HG03196 (cell line): Measurements from ENCODE around the gene NRG3.
"Not testable (repeated sequence)": the region's sequence is repeated elsewhere in the genome, so short reads cannot be mapped to it uniquely, and the experiment has no call there.

Experiments used
- ATAC-seq: cut with Tn5 transposase; IDR thresholded peaks from one replicate; pipeline ENCODE4 v1.9.1; 2021; ENCODE audit not compliant: unreplicated experiment

The NRG3 gene

GRCh38 chr10:81957976-81958375 is 83.0 kb downstream of the NRG3 start:
- ATAC-seq, result no peak

GRCh38 chr10:81959016-81959415 is 84.0 kb downstream of the NRG3 start:
- ATAC-seq, result no peak

- ATAC-seq, result no peak
Measured at GRCh38 chr10:81961451-81962184, 86.6 kb downstream of the NRG3 start.

GRCh38 chr10:81963606-81964005 is 88.6 kb downstream of the NRG3 start:
- no peak for ATAC-seq

- ATAC-seq, result no peak
Measured at GRCh38 chr10:81967716-81968115, 92.7 kb downstream of the NRG3 start.

GRCh38 chr10:81969136-81969535 is 94.1 kb downstream of the NRG3 start:
- ATAC-seq, result no peak

- ATAC-seq, result no peak
Measured at GRCh38 chr10:81978238-81978637, 103.2 kb downstream of the NRG3 start.

GRCh38 chr10:81981724-81982123 is 106.7 kb downstream of the NRG3 start:
- ATAC-seq, result no peak

GRCh38 chr10:81984428-81984827 is 109.4 kb downstream of the NRG3 start:
- ATAC-seq, result no peak

- no peak for ATAC-seq
Measured at GRCh38 chr10:81995254-81995653, 120.3 kb downstream of the NRG3 start.

GRCh38 chr10:81996927-81997326 is 121.9 kb downstream of the NRG3 start:
- no peak for ATAC-seq

- ATAC-seq, result no peak
Measured at GRCh38 chr10:82020999-82021398, 146.0 kb downstream of the NRG3 start.

- no peak for ATAC-seq
Measured at GRCh38 chr10:82027711-82028110, 152.7 kb downstream of the NRG3 start.

GRCh38 chr10:82037076-82037475 is 162.1 kb downstream of the NRG3 start:
- ATAC-seq, result no peak

- ATAC-seq, result no peak
Measured at GRCh38 chr10:82038587-82038986, 163.6 kb downstream of the NRG3 start.

GRCh38 chr10:82040336-82040735 is 165.3 kb downstream of the NRG3 start:
- ATAC-seq, result no peak

- ATAC-seq, result no peak
Measured at GRCh38 chr10:82041018-82041417, 166.0 kb downstream of the NRG3 start.

GRCh38 chr10:82056391-82056790 is 181.4 kb downstream of the NRG3 start:
- ATAC-seq, result no peak

GRCh38 chr10:82067192-82067591 is 192.2 kb downstream of the NRG3 start:
- ATAC-seq, result not testable (repeated sequence)

GRCh38 chr10:82068501-82068900 is 193.5 kb downstream of the NRG3 start:
- no peak for ATAC-seq

- ATAC-seq, result no peak
Measured at GRCh38 chr10:82071231-82071630, 196.2 kb downstream of the NRG3 start.

- no peak for ATAC-seq
Measured at GRCh38 chr10:82072124-82072523, 197.1 kb downstream of the NRG3 start.

- no peak for ATAC-seq
Measured at GRCh38 chr10:82075605-82076004, 200.6 kb downstream of the NRG3 start.
